NB4 (cell line): Measurements from ENCODE around the gene CILP.

ENCODE experiments used
- CTCF ChIP-seq: IDR thresholded peaks from one replicate; pipeline ENCODE4 v1.5.1; 2012; ENCODE audit warnings: low read depth, low read length
- MAX ChIP-seq: IDR thresholded peaks from 2 replicates; pipeline ENCODE4 v1.6.1; 2011; ENCODE audit warnings: low read depth, low read length
- MYC ChIP-seq: IDR thresholded peaks from 2 replicates; pipeline ENCODE4 v1.6.1; 2011; ENCODE audit warnings: low read depth, low read length
- POLR2A ChIP-seq: IDR thresholded peaks from 2 replicates; pipeline ENCODE4 v1.6.1; 2011; ENCODE audit warnings: mild to moderate bottlenecking; ENCODE audit not compliant: insufficient read length; ENCODE audit errors: extremely low read depth

DNA sequence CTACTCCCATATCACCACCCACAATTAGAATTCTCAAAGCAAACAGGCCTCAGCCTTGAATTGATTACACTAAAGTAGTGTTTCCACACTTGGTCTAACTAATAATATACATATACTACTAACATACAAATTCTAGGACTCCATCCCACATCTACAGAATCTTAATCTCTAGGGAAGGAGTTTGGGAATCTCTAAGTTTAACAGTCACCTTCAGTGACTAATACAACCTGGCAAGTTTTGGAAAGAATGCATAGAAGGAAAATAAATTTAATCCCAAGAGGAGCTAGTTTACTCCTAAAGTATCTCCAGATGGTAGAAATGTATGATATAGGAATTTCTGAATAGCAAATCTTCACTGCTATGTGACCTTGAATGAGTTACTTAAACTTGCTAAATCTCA is 35.2 kb downstream of the CILP start:
- no peak for TF ChIP-seq POLR2A
- no peak for TF ChIP-seq CTCF
- TF ChIP-seq MAX, result no peak
- no peak for TF ChIP-seq MYC
